GM12892 (cell line): ENCODE measurements around the gene DNAJB5.

Source experiments
- POLR2A ChIP-seq: IDR thresholded peaks from 2 replicates; pipeline ENCODE4 v1.6.1; 2011; ENCODE audit warnings: low read depth, low read length, control low read depth
- POLR2AphosphoS5 ChIP-seq: IDR thresholded peaks from 2 replicates; pipeline ENCODE4 v1.6.1; 2011; ENCODE audit warnings: low read depth, low read length, control low read depth
- TAF1 ChIP-seq: IDR thresholded peaks from 2 replicates; pipeline ENCODE4 v1.6.1; 2011; ENCODE audit warnings: low read depth, mild to moderate bottlenecking, control low read depth, low read length, borderline replicate concordance

GRCh38 chr9:34971146-34971811, 18.3 kb upstream of the DNAJB5 start:
- no peak for TF ChIP-seq POLR2A
- no peak for TF ChIP-seq POLR2AphosphoS5
- no peak for TF ChIP-seq TAF1
